K562 treated with DMSO at 1 percent for 48 hours (cell line): Measurements from ENCODE around the gene RNF17. TPM values are rescaled to one million over a fixed set of nuclear protein-coding genes. Genes with fewer than 3 reads are reported as not detected.

Experiments used
- total RNA-seq: library from RNA; unstranded; fragments of 300-600 nt; gene quantifications from 2 replicates; pipeline ENCODE4 v1.2.3, GENCODE V29; 2022; ENCODE audit warnings: low replicate concordance; ENCODE audit errors: extremely low read depth

RNF17 gene, protein sequence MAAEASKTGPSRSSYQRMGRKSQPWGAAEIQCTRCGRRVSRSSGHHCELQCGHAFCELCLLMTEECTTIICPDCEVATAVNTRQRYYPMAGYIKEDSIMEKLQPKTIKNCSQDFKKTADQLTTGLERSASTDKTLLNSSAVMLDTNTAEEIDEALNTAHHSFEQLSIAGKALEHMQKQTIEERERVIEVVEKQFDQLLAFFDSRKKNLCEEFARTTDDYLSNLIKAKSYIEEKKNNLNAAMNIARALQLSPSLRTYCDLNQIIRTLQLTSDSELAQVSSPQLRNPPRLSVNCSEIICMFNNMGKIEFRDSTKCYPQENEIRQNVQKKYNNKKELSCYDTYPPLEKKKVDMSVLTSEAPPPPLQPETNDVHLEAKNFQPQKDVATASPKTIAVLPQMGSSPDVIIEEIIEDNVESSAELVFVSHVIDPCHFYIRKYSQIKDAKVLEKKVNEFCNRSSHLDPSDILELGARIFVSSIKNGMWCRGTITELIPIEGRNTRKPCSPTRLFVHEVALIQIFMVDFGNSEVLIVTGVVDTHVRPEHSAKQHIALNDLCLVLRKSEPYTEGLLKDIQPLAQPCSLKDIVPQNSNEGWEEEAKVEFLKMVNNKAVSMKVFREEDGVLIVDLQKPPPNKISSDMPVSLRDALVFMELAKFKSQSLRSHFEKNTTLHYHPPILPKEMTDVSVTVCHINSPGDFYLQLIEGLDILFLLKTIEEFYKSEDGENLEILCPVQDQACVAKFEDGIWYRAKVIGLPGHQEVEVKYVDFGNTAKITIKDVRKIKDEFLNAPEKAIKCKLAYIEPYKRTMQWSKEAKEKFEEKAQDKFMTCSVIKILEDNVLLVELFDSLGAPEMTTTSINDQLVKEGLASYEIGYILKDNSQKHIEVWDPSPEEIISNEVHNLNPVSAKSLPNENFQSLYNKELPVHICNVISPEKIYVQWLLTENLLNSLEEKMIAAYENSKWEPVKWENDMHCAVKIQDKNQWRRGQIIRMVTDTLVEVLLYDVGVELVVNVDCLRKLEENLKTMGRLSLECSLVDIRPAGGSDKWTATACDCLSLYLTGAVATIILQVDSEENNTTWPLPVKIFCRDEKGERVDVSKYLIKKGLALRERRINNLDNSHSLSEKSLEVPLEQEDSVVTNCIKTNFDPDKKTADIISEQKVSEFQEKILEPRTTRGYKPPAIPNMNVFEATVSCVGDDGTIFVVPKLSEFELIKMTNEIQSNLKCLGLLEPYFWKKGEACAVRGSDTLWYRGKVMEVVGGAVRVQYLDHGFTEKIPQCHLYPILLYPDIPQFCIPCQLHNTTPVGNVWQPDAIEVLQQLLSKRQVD (N-terminal part only)
- not detected in 2 replicates for total RNA-seq

DNA sequence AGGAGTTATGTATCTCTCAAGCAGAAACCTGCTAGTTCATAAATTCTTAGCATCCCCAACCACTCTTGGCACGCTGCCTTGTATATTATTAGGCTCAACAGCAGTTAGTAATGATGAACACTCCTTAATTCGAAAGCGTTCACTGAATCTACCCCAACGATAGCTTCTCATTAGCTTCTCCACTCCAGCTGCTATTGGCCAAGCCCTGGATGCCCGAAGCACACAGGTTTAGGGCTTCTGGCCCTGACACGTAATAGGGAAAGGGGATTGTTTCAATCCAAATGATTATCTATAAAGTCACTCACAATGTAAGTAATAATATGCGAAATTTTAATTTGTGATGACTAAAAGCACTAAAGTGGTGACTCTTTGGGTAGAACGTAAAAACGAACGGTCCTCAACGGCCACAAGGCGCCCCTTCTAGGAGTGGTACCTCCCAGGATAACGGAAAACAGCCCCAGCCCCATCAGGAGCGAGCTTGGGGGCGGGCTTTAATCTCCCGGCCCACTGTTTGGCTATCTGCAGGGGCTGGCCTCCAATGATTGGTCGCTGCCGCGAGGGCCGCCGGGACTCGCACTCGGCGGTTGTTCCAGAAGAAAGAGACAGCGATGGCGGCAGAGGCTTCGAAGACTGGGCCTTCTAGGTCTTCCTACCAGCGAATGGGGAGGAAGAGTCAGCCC lies at the start of gene RNF17:
Gene RNF17, plus strand, starts transcription at position 574 of the 680 bp plus-strand sequence. Its CDS starts 35 bp downstream, at position 609.

Other genes starting within 250 kb of the RNF17 start
- not detected in 2 replicates for gene ATP12A, start 83.8 kb upstream of the RNF17 start, total RNA-seq